NCI-H82 treated with DMSO at 0.1 percent for 48 hours (cell line): ENCODE results near the gene PMAIP1.

Source experiments
- DNase-seq: peaks from one replicate; lab custom pipeline; 2025; ENCODE audit not compliant: unreplicated experiment; lab: John Stamatoyannopoulos, UW

PMAIP1 gene

DNA sequence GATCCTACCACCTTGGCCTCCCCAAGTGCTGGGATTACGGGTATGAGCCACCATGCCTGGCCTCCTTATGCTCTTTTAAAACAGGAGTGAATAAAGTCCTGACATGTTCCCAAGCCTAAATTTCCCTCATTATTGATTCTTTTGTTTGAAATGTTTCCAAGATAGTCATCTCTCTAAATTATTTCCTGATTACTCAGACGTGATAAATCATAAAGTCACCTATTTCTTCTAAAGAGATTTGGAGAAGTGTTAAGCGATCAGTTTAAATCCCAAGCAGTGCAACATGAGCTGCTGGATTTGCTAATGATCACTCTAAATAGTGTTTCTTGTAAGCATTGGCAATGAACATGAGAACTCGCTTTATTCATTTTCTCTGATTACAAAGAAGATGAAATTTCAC lies 51.8 kb downstream of the PMAIP1 start:
- no peak for DNase-seq

DNA sequence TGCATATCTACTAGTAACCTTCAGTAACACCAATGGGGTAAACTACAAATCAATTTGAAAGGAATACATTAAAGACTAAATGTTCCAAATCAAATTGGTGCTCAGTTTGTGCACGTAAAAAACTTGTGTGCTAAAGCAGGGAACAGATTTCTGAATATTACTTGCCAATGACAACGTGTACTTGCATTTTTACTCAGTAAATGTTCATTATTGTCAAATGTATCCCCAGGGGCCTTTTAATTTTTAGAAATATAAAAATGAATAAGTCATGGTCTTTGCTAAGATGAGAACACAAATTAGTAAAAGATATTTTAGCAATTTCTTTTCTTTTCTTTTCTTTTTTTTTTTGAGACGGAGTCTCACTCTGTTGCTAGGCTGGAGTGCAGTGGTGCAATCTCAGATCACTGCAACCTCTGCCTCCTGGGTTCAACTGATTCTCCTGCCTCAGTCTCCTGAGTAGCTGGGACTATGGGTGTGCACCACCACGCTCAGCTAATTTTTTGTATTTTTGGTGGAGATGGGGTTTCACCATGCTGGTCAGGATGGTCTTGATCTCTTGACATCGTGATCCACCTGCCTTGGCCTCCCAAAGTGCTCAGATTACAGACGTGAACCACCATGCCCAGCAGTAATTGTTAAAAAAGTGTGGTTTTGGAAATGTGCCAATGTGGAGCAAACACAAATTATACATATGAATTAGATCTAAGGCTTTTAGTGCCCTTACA lies 52.6 kb downstream of the PMAIP1 start:
- no peak for DNase-seq
